ENCODE measurements around the gene CANT1.
"Not testable (repeated sequence)": the region's sequence is repeated elsewhere in the genome, so short reads cannot be mapped to it uniquely, and the experiment has no call there.

Gene CANT1

DNA sequence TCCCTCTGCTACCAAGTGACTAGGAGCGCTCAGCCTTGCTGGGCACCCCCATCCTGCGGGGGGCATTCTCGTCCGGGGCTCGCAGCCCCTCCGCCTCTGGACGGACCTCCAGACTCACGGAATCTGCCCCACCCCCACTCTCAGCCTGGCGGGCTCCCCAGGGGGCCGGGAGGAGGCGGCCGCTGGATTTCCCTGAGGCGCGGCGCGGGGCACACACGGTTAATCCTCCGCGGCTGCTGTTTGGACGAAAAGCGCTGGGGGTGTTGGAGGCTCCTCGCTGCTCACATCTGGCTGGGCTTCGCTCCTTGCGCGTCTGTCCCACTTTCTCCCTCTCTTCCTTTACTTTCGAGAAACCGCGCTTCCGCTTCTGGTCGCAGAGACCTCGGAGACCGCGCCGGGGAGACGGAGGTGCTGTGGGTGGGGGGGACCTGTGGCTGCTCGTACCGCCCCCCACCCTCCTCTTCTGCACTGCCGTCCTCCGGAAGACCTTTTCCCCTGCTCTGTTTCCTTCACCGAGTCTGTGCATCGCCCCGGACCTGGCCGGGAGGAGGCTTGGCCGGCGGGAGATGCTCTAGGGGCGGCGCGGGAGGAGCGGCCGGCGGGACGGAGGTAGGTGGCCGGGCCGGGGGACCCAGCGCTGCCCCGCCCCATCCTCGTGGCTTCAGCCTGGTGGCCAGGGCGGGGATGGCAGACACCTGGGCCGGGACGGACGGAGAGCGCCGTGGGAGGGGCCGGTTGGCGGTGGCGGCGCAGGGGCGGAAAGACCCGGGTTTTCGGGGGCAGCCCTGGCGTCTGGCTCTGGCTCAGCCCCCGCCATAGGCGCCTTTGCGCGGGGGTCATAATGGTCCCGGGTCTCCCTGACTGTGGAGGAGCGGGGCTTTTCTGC is 14.6 kb upstream of the CANT1 start, which contains the start of gene C1QTNF1:
TSS of gene C1QTNF1 (plus strand) at position 284 of the 886 bp plus-strand sequence. CDS start 19,800 bp downstream, outside the sequence.
- TF ChIP-seq ZFX (IDR thresholded peaks at IDR 0.05), result no peak
- H3K27ac ChIP-seq, result no peak within 1 kb of the TSS

DNA sequence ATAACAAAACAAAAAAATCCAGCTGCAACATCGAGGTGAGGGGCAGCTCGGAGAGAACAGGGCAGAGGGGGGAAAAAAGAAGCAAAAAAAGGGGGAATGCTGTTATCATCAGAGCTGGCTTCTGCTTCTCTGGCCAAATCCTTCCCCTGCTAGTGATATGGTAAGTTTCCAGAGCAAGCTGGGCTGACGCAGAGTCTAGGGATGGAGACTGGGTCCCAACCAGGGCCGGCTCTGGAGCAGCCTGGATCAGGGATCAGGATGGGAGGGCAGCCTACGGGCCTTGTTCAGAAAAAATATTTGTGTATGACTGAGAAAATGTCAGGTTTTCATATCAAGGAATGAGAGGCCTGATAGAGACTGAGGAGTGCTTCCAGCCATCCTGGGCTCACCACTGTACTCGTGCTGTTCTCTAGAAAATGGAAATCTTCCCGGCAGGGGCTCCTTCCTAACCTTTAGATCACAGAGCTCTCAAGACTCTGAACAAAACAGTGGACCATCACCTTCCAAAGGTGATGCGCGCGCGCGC is 13.7 kb upstream of the CANT1 start:
- TF ChIP-seq, protein P1, sequence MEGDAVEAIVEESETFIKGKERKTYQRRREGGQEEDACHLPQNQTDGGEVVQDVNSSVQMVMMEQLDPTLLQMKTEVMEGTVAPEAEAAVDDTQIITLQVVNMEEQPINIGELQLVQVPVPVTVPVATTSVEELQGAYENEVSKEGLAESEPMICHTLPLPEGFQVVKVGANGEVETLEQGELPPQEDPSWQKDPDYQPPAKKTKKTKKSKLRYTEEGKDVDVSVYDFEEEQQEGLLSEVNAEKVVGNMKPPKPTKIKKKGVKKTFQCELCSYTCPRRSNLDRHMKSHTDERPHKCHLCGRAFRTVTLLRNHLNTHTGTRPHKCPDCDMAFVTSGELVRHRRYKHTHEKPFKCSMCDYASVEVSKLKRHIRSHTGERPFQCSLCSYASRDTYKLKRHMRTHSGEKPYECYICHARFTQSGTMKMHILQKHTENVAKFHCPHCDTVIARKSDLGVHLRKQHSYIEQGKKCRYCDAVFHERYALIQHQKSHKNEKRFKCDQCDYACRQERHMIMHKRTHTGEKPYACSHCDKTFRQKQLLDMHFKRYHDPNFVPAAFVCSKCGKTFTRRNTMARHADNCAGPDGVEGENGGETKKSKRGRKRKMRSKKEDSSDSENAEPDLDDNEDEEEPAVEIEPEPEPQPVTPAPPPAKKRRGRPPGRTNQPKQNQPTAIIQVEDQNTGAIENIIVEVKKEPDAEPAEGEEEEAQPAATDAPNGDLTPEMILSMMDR (conservative IDR thresholded peaks at IDR 0.05), result no peak
- no peak for TF ChIP-seq ZFX (IDR thresholded peaks at IDR 0.05)
- no peak overlapping the region for H3K27ac ChIP-seq

DNA sequence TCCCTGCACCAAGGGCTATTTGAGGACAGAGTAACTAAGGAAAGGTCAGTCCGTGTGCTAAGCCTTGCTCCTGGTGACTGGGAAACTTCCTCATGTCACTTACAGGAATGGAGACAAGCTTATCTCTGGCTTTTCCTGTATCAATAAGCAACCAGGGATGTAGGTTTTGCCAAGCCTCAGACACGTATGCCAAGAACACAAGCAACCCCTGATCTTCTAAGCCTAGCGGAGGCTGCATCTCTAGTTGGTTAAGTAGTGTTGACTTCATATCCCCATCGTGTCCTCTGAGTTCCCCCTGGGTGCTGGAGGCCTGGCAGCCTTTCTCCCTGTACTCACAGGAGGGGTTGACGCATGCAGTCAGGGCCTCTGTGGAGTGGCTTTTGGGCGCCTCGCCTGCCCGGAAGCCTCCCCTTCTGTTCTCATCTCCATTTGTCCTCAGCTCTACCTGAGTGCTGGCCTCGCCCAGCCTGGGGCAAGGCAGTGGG is 13.0 kb upstream of the CANT1 start:
- no peak for TF ChIP-seq ZFX (IDR thresholded peaks at IDR 0.05)
- TF ChIP-seq, protein P1 (conservative IDR thresholded peaks at IDR 0.05), result no peak
- no peak overlapping the region for H3K27ac ChIP-seq

DNA sequence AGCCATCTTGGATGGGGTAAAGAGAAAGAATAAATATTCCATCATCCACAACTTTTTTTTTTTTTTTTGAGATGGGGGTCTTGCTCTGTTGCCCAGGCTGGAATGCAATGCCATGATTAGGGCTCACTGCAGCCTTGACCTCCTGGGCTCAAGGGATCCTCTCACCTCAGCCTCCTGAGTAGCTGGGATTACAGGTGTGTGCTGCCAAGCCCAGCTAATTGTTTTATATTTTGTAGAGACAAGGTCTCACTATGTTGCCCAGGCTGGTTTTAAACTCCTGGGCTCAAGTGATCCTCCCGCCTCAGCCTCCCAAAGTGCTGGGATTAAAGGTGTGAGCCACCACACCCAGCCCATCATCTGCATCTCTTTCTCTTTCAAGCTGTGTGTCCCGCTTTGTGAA is 12.4 kb upstream of the CANT1 start:
- H3K27ac ChIP-seq, result not testable (repeated sequence)

DNA sequence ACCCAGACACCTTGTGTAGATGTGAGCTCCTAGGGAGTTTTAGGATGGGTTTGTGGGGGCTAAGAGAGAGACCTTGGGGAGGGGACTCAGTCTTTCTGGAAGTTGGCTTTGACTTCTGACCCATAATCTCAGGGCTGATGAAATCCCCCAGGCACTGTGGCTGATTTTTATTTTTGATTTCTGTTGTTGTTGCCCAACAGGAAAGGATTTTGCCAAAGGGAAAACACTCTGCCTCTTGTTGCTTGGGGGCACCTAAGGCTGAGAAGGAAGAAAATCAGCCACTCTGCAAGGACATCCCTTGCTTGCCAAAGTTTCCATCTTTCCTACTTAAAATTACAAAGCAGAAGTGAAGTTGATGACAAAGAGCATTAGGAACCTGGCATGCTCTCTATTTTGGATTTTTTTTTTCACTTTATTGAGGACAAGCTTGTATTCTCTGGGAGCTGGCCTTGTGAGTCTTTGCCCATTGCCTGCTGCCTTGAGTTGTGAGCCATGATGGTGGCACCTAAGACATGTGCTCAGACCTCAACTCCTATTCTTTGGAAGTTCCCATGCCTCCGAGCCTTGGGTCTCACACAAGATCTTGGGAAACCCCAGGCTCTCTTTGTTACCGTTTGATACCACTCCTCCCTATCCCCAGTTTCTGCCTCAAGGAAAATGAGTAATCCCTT is 11.2 kb upstream of the CANT1 start:
- TF ChIP-seq ZFX (IDR thresholded peaks at IDR 0.05), result no peak
- TF ChIP-seq, protein P1 (conservative IDR thresholded peaks at IDR 0.05), result no peak
- no peak overlapping the region for H3K27ac ChIP-seq

DNA sequence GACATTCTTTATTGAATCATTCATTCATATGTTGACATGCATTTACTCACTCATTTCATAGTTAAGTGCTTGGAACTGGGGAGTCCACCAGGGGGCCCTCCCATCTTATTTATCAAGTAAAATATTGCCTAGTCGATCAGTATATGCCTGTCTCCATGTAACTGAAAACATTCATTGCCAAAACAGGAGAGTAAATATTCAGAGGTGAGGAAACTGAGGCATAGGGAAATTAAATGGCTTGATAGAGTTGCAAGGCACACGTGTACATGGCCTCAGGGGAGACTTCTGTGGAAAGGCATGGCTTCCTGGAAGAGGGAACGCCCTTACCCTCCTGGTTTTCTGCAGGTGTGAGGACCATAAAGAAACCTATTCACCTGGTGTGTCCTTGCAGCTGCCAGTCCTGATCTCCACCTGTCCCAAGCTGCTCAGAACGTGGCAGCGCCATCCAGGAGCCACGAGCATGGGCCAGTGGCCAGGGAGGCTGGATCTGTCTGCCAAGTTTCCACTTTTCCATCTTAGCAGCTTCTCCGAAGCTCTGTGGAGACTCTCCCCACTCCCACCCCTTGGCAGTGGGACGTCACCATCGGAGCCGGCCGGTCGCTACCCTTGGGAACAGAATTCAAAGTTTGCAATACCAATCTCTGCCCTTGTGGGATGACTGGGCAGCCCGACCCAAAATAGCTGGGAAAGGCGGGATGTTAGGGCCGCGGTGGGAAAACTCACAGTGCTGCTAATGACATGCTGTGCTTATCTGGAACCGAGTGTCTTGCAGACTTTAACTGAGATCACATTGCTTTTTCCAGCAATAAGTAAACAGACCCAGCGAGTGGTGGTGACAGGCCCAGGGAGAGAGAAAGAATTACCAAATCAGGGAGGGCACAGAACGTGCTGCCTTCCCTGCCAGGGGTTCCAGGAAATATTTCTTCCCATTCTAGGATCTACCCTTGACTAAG is 10.3 kb upstream of the CANT1 start:
- no peak overlapping the region for H3K27ac ChIP-seq

DNA sequence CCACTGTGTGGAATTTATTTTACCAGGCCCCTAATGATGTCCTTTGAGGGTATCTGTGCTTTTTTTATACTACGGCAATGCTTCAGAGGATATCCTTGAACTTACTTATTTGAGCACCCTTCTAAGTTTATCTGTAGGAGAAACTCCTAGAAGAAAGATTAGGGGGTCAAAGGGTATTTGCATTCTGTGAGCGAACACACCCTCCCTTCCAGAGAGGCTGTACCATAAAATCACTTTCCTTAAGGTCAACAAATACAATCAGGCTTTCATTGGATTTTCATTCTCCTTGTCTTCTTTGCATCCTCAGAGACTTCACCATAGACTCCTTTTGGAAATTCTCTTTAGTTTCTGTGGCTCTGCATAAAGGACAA is 9.7 kb upstream of the CANT1 start:
- TF ChIP-seq, protein P1 (conservative IDR thresholded peaks at IDR 0.05), result no peak
- no peak for TF ChIP-seq ZFX (IDR thresholded peaks at IDR 0.05)

More for the DNA sequence above, 10.3 kb upstream of the CANT1 start:
- no peak for TF ChIP-seq ZFX (IDR thresholded peaks at IDR 0.05)
- TF ChIP-seq, protein P1 (conservative IDR thresholded peaks at IDR 0.05), result peak; percentile 88

More for the DNA sequence above, 9.7 kb upstream of the CANT1 start:
- no peak overlapping the region for H3K27ac ChIP-seq
